H7 (cell line): ENCODE measurements around the gene MEGF6. TPM values are rescaled to one million over a fixed set of nuclear protein-coding genes. Genes with fewer than 3 reads are reported as not detected.

Experiments
- DNase-seq: peaks from one replicate; pipeline ENCODE4 v3.0.0; 2012
- H3K27me3 ChIP-seq: 2 replicates; pipeline ENCODE4 v1.6.0; 2011; ENCODE audit warnings: mild to moderate bottlenecking, low read length; ENCODE audit not compliant: control insufficient read depth, insufficient read depth
- H3K36me3 ChIP-seq: replicated peaks from 2 replicates; pipeline ENCODE4 v1.5.1; 2011; ENCODE audit warnings: low read length; ENCODE audit not compliant: control insufficient read depth, insufficient read depth
- H3K4me3 ChIP-seq: 2 replicates; pipeline ENCODE4 v1.5.1; 2011; ENCODE audit warnings: low read depth, mild to moderate bottlenecking, control low read depth, low read length, moderate library complexity; ENCODE audit not compliant: insufficient read depth
- total RNA-seq: library from RNA; depleted of rRNA; stranded (reverse); fragments of >200 nt; shearing (Covaris generic); gene quantifications from 2 replicates; pipeline ENCODE4 v1.2.3, GENCODE V29; 2014

The MEGF6 gene
- total RNA-seq, 1 experiment from 2014 or later: 27.1 TPM

DNA sequence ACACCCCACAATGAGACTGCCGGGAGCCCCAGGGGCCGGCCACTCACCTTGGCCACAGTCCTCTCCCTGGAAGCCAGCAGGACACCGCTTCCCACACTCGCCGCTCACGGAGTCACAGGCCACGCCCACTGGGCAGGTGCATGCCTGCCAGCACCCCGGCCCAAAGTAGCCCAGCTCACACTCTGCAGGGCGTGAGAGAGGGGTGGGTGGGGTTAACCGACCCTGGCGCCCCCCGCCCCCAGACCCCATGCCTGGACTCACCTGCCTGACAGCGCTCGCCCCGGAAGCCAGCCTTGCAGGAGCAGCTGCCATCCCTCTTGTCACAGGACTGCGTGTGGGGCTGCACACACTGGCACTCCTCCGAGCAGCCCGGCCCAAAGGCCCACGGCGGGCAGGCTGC lies 106.1 kb downstream of the MEGF6 start:
- DNase-seq: no peak
- no peak overlapping the region for H3K4me3 ChIP-seq
- H3K36me3 ChIP-seq: no peaks in the 10 kb centered on the region
- H3K27me3 ChIP-seq: no peaks in the 10 kb centered on the region

DNA sequence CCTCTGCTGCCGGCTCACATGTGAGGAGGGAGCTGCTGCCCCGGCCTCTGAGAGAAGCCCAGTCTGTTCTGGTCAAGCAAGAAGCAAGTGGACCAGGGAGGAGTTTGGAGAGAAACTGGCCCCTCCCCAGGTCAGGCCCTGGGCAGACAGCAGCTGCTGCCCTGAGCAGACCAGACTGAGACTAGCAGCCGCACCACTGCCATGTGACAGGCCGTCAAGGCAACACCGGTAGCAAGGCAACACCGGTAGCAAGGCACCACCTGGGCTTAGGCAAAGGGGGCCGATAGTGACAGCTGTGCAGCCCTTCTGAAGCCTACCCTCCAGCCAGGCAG lies 106.5 kb downstream of the MEGF6 start:
- no peak for DNase-seq
- Histone ChIP-seq H3K36me3 (no peaks in the 10 kb centered on the region), H3K27me3 (no peaks in the 10 kb centered on the region), H3K4me3 (no peak overlapping the region)

DNA sequence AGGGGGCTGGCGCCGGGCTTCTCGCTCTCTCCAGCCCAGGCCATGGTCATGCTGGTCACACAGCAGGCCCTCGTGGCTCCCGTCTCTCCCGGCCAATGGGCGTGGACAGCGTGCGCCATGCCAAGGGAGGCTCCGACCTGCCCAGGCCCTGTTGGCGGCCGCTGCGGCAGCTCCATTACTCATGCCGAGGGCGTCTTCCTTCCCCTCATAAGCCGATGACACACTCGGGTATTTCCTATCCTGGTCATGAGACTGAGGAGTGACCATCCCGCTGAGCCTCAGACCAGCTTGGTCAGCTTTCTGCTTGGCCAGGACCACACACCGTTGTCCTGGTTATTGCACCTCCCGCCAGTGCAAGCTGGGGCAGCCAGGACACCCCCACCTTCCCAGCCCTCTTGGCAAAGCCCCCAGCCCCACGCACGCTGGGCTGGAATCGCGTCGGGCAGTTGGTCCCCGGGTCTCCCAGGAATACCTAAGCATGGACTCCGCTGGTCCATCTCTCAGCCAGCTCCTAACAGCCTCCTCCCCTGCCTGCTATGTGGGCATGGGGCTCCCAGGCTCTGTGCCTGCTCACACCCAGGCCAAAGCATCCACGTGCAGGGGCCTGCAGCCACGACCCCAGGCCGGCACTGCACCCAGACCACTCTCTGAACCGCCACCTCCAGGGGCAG lies 107.0 kb downstream of the MEGF6 start:
- Histone ChIP-seq H3K4me3 (no peak overlapping the region), H3K27me3 (no peaks in the 10 kb centered on the region), H3K36me3 (no peaks in the 10 kb centered on the region)
- no peak for DNase-seq

DNA sequence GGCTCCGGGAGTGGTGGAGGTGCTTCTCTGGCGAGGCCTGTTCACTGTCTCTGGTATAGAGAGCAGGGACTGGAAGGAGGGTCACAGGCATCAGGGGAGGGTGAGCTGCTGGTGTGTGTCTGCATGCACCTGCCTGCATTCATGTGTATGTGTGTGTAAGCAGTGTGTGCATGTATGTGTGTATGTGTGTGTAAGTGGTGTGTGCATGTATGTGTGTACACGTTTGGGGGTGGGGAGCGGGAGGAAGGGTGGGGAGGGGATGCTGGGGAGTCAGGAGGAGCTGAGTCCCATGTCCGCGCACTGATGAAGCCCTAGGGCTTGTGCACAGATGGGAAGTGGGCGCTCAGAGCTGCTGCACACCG lies 107.8 kb downstream of the MEGF6 start:
- Histone ChIP-seq H3K4me3 (no peak overlapping the region), H3K36me3 (no peaks in the 10 kb centered on the region), H3K27me3 (no peaks in the 10 kb centered on the region)
- no peak for DNase-seq

DNA sequence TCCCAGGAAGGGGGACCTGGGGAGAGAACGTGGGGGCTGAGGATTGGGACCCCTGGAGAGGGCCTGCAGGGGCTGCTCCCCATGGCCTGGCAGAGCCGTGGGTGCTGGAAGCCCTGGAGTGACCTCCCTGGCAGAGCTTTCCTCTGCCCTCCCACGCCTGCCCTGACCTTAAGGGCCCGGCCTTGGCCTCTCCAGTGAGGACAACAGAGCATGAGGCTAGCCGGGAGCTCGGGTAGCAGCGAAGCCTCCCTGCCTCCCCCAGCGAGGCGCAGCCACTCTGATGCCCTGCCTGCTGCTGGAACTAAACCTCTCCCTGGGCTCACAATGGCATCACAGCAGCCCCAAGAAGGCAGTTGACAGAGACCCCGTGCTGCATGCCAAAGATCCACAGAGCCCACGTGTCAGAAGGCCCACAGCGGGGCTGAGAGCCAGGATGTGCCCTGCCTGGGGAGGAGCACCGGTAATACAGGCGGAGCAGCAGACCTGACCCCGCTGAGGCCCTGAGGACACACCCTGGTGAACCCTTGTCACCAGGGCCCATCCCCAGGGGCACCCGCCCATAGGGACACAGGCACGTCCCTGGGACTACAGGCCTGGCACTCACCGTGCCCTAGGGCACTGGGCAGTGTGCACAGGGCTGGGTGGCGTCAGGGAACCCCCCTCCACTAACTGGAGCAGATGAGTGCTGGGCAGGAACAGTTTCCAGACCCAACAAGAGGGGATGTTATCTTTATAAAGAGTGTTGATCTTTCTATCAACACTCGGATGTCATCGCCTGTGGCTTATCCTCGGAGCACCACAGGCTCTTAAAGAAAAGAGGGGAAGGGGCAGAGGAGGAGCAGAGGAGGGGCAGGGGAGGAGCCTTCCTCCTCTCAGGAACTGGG lies 108.4 kb downstream of the MEGF6 start:
- Histone ChIP-seq H3K27me3 (no peaks in the 10 kb centered on the region), H3K36me3 (no peaks in the 10 kb centered on the region), H3K4me3 (no peak overlapping the region)
- no peak for DNase-seq

DNA sequence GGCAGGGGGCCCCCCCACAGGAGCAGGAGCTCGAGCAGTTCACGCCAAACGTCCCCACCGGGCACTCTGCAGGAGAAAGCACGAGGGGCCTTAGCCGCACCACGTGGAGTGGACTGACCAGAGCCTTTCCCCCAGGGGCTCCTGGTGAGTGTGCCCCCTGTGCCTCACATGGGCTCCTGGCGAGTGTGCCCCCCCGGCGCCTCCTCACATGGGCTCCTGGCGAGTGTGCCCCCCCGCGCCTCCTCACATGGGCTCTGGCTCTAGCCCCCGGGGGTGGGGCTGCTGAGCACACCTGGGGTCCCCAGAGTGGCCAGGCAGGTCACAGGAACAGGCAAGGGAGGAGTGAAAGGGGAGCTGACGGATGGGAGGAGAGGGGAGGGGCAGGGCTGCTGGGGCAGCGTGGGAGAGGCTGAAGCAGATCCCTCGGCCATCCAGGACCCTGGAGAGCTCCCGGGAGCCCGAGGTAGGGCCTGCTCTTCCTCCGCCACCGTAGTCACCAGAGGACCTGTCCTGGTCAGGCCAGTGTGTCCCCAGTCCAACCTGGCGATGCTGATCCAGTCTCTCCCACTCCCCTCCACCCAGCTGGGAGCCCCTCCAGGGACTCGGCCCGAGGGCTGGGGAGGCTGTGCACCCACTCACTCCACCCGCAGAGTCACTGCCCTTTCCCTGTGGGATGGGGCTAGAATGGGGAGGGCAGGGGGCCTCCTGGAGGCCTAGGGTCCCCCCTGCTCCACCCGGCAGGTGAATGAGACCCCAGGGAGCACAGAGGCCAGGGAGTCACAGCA lies 109.3 kb downstream of the MEGF6 start:
- H3K36me3 ChIP-seq: no peaks in the 10 kb centered on the region
- H3K27me3 ChIP-seq: no peaks in the 10 kb centered on the region
- peak; percentile 97 for DNase-seq
- H3K4me3 ChIP-seq: no peak overlapping the region

DNA sequence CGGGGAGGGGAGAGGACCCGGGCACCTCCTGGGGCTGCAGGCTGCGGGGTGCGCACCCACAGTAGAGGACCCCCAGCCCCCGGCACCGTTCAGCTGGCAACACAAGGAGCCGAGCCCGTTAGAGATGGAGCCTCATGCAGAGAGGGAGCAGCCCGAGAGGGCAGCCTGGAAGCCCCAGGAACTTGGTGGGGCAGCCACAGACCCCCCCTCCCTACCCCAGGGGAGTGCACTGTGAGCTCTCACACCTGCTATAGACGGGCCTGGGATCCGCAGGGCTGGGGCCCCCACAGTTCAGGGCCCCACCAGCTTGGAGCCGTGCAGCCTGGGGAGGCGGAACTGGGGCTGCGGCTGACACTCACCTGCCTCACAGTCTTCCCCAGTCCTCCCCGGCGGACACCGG lies 109.9 kb downstream of the MEGF6 start:
- Histone ChIP-seq H3K4me3 (no peak overlapping the region), H3K27me3 (no peaks in the 10 kb centered on the region), H3K36me3 (no peaks in the 10 kb centered on the region)
- DNase-seq: no peak

DNA sequence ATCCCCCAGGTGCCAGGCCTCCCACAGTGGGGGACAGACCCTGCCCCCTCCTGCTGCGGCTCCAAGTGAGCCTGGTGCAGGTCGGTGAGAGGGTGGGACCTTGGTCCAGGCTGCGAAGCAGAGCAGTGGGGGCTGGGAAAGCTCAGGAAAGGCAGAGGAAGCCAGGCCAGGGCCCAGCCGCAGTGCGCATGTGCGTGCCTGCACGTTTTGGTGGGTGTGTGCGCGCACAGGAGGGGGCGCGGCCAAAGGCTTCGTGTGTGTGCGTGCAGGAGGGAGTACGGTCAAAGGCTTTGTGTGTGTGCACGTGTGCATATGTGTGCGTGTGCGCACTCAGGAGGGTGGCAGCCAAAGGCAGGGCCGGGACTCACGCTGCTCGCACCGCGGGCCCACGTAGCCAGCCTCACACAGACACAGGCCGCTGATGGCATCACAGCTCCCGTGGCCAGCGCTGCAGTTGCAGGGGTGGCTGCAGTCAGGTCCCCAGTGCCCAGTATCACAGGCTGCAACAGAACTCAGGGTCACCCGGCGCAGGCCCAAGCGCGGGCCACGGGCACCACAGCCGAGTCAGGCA lies 111.0 kb downstream of the MEGF6 start:
- DNase-seq: no peak
- H3K4me3 ChIP-seq: no peak overlapping the region
- H3K36me3 ChIP-seq: no peaks in the 10 kb centered on the region
- no peaks in the 10 kb centered on the region for H3K27me3 ChIP-seq

DNA sequence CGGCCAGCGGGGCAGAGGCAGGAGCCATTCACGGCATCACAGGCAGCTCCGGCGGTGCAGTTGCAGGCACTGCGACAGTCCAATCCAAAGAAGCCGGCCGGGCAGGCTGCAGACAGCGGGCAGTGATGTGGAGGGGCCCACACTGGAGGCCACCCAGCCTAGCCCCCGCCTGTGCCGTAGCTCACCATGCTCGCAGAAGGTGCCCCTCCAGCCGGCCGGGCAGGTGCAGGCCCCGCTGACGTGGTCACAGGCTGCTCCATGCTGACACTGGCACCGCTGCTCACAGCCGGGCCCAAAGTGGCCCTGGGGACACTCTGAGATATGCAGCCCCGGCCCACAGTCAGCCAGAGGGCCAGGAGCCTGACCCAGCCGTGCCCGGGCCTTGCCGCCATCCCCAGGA lies 111.7 kb downstream of the MEGF6 start:
- Histone ChIP-seq H3K4me3 (no peak overlapping the region), H3K36me3 (no peaks in the 10 kb centered on the region), H3K27me3 (no peaks in the 10 kb centered on the region)
- no peak for DNase-seq

DNA sequence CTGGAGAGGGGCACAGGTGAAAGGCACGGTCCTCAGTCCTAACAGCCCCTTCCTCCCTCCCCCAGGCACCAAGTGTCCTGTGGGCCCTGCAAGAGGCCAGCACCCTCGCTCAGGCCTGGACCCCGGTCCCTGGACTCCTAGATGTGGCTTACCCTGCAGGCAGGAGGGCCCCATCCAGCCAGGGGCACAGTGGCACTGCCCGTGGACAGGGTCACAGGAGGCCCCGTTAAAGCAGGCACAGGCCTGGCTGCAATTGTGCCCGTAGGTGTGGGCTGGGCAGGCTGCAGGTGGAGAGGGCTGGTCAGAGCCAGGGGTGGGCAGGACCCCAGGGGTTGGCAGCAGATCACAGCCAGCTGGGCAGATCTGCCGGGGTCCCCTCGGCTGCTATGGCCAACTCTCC lies 112.3 kb downstream of the MEGF6 start:
- H3K4me3 ChIP-seq: no peak overlapping the region
- DNase-seq: no peak
- H3K27me3 ChIP-seq: no peaks in the 10 kb centered on the region
- no peaks in the 10 kb centered on the region for H3K36me3 ChIP-seq

DNA sequence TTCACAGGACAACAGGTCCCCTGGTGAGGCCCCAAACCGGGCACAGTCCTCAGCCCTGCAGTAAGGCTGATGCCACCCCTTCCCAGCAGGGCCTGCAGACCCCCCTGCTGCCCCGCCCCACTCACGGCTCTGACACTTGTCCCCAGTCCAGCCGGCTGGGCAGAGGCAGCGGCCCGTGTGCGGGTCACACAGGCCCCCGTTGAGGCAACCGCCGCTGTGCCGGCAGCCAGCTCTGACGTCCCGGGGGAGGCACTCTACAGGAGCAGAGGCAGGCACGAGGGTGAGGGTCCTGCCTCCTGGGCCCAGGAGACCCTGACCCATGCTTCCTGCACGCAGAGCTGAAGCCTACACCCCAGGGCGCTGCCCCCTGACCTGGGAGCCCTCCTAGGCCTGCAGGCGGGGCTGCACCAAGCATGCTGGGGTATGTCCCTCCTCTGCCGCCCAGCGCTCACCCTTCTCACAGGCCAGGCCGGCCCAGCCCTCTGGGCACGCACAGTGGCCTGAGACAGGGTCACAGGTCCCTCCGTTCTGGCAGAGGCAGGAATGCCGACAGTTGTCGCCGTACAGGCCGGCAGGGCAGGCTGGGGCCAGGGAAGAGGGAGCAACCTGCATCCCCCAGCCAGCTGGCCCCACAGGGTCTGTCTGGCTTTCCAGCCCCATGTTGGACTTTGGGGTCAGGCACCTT lies 112.9 kb downstream of the MEGF6 start:
- no peaks in the 10 kb centered on the region for H3K27me3 ChIP-seq
- no peak overlapping the region for H3K4me3 ChIP-seq
- no peak for DNase-seq

DNA sequence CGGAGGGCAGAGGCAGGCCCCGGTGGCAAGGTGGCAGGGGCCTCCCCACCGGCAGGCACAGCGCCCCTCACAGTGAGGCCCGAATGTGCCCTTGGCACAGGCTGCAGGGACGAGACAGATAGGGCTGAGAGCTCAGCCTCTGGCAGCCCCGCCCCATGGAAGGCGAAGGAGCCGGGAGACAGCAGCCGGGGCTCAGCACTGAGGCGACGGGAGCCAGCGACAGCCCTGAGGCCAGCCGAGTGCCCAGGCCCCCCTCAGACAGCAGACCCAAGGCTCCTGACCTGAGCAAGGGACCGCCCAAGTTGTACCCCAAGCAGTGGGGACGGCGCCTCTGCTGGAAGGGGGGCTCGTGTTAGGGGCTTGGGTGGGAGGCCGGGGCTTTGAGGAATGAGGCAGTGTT lies 113.8 kb downstream of the MEGF6 start:
- H3K27me3 ChIP-seq: no peaks in the 10 kb centered on the region
- no peak for DNase-seq
- H3K36me3 ChIP-seq: no peaks in the 10 kb centered on the region
- no peak overlapping the region for H3K4me3 ChIP-seq

More for the DNA sequence above, 112.9 kb downstream of the MEGF6 start:
- H3K36me3 ChIP-seq: no peaks in the 10 kb centered on the region

DNA sequence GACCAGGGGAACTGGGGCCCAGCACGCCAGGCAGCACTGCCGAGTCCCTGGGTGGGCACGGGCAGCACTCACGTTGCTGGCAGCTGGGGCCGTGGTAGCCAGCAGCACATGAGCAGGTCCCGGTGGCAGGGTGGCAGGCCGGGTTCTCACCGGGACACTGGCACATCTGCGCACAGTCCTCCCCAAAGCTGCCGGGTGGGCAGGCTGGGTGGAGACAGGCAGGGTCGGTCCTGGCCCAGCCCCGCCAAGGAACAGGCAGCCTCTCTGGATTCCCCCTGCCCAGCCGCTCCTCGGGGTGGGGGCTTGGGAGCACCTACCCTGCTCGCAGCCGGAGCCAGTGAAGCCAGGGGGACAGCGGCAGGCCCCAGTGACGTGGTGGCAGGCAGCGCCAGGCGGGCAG lies 114.4 kb downstream of the MEGF6 start:
- no peak for DNase-seq
- Histone ChIP-seq H3K27me3 (no peaks in the 10 kb centered on the region), H3K36me3 (no peaks in the 10 kb centered on the region), H3K4me3 (no peak overlapping the region)
